Measurements from ENCODE around the gene TTC7B.

TTC7B gene

DNA sequence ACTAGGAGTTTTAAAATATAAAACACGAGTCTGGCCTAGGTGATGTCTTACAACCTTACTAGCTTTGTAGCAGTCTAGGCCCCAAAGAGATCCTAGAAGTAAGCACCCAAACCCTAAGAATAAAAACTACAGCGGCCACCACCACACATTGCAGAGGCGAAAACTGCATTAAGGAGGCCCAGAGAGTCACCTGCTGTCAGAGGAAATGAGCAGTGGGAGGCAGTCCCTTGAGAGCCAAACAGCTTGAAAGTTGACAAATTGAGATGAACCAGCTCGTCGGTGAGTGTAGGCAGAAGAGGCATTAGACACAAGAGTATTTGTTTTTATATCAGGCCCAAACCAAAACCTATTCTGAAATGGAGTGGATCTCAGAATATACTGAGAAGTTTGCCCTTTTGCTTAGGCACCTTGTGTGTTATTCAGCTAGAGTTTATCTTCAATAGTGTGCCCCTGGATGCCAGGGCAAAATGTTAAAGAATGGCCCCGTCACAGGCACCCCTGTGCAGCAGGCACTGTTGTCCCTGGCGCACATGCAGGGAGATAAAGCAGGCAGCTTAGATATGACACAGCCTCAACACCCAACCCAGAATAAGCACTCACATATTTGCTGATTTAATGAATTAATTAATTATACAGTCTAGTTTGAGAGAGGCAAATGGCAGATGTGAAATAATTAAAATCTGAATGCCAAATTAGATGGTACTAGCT, 56.7 kb downstream of the TTC7B start:
- TF ChIP-seq, protein P1, sequence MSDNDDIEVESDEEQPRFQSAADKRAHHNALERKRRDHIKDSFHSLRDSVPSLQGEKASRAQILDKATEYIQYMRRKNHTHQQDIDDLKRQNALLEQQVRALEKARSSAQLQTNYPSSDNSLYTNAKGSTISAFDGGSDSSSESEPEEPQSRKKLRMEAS (IDR thresholded peaks at IDR 0.05), result no peak
- no peak for TF ChIP-seq TCF12 (IDR thresholded peaks at IDR 0.05; ENCODE audit: low read depth)
- no peak for TF ChIP-seq CREB1 (IDR thresholded peaks at IDR 0.05; ENCODE audit: low read depth)
- no peak for TF ChIP-seq EP300 (IDR thresholded peaks at IDR 0.05; ENCODE audit: borderline replicate concordance)
- TF ChIP-seq CEBPB (IDR thresholded peaks at IDR 0.05), result no peak
- TF ChIP-seq, protein P2, sequence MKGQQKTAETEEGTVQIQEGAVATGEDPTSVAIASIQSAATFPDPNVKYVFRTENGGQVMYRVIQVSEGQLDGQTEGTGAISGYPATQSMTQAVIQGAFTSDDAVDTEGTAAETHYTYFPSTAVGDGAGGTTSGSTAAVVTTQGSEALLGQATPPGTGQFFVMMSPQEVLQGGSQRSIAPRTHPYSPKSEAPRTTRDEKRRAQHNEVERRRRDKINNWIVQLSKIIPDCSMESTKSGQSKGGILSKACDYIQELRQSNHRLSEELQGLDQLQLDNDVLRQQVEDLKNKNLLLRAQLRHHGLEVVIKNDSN (IDR thresholded peaks at IDR 0.05), result no peak
- TF ChIP-seq NFIC (IDR thresholded peaks at IDR 0.05), result no peak
- no peak for TF ChIP-seq TAF1 (IDR thresholded peaks at IDR 0.05; ENCODE audit: low read depth)
- TF ChIP-seq FOXM1 (IDR thresholded peaks at IDR 0.05; ENCODE audit: borderline replicate concordance, low read depth), result no peak
- TF ChIP-seq, protein P3, sequence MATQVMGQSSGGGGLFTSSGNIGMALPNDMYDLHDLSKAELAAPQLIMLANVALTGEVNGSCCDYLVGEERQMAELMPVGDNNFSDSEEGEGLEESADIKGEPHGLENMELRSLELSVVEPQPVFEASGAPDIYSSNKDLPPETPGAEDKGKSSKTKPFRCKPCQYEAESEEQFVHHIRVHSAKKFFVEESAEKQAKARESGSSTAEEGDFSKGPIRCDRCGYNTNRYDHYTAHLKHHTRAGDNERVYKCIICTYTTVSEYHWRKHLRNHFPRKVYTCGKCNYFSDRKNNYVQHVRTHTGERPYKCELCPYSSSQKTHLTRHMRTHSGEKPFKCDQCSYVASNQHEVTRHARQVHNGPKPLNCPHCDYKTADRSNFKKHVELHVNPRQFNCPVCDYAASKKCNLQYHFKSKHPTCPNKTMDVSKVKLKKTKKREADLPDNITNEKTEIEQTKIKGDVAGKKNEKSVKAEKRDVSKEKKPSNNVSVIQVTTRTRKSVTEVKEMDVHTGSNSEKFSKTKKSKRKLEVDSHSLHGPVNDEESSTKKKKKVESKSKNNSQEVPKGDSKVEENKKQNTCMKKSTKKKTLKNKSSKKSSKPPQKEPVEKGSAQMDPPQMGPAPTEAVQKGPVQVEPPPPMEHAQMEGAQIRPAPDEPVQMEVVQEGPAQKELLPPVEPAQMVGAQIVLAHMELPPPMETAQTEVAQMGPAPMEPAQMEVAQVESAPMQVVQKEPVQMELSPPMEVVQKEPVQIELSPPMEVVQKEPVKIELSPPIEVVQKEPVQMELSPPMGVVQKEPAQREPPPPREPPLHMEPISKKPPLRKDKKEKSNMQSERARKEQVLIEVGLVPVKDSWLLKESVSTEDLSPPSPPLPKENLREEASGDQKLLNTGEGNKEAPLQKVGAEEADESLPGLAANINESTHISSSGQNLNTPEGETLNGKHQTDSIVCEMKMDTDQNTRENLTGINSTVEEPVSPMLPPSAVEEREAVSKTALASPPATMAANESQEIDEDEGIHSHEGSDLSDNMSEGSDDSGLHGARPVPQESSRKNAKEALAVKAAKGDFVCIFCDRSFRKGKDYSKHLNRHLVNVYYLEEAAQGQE (IDR thresholded peaks at IDR 0.05; ENCODE audit: low read depth), result no peak

DNA sequence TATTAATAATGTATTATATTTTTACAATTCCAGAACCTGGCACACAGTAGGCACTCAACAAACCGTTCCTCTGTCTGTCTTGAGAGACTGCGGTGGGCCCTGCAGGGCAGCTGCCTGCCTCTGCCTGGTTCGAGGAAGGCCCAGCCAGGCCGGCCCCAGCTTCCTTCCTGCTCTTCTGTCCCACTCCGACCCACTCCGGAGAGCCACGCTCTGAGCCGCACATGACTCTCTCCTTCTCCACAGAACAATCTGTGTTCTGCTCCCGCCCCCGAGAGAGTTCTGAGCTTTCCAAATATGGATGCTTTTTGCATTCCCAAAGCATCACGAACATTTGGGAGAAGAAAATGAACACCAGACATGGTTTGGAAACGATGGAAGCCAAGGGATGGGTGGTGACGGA, 57.3 kb downstream of the TTC7B start:
- TF ChIP-seq FOXM1 (IDR thresholded peaks at IDR 0.05; ENCODE audit: borderline replicate concordance, low read depth), result no peak

DNA sequence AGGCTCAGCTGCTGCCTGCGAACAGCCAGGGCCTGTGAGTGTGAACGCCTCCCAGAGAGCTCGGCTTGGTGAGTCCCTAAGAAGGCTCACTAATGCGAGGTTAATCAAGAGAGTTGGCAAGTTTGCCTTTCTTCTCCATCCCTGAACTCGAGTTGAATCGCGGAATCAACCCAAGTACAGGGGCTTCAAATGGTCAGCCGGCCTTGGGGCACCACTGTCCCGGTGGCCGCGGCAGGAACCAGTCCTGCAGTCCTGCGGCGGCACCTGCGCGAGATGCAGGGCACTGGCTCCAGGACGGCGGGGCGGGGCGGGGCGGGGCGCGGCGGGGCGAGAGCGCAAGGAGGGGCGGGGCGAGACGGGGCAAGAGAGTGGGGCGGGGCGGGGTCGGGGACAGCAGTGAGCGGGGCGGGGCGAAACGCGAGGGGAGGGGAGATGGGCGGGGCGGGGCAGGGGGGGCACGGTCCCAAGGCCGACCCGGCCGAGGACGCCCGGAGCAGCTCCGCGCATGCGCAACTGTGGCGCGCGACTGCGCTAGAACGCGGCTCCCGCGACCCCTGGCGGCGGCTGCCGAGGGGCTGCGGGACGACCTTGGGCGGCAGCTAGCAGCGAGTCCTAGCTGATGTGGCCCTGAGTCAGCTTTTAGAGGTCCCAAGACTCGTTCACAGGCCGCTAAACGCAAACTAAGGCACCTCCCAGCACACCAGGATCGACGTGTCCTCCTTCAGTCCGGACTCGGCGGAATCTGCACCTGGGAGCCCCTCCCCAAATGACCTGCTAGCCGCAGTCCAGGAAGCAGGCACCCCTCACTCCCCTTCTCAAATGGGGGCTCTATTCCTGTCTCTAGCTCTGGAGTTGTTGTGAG, 58.0 kb downstream of the TTC7B start:
- TF ChIP-seq TAF1 (IDR thresholded peaks at IDR 0.05; ENCODE audit: low read depth), result peak; percentile 47; the same call in 1 of the 2 replicates
- no peak for TF ChIP-seq FOXM1 (IDR thresholded peaks at IDR 0.05; ENCODE audit: borderline replicate concordance, low read depth)
- TF ChIP-seq EP300 (IDR thresholded peaks at IDR 0.05; ENCODE audit: borderline replicate concordance), result 0 out of 2 replicates have a peak, but pooled peaks have one; percentile 15
- TF ChIP-seq RAD21 (IDR thresholded peaks at IDR 0.05; ENCODE audit: low read depth), result peak; percentile 69
- TF ChIP-seq ZBTB7A (IDR thresholded peaks at IDR 0.05; ENCODE audit: low read depth), result peak; percentile 85
- TF ChIP-seq, protein P1 (IDR thresholded peaks at IDR 0.05), result peak; percentile 13; the same call in 1 of the 2 replicates
- no peak for TF ChIP-seq CEBPB (IDR thresholded peaks at IDR 0.05)

DNA sequence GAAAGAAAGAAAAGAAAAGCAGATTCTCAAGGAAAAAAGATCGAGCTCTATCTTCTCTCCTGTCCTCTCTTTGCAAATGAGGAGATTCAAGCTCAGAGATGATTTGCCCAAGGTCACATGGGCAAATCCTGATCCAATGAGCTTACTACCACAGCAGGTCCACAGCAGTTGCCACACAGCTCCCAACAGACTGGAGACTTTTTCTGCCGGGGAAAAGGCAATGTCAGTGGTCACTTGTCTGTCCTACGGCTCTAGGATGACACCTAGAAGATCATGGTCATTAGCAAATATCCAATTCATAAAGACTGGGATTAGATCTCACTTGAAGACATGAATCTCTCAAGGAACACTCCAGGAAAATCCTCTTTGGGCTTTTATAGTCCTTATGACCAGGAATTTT, 58.8 kb downstream of the TTC7B start:
- TF ChIP-seq TEAD4 (IDR thresholded peaks at IDR 0.05) (no peak), CREB1 (IDR thresholded peaks at IDR 0.05; ENCODE audit: low read depth) (no peak), CEBPB (IDR thresholded peaks at IDR 0.05) (no peak), RAD21 (IDR thresholded peaks at IDR 0.05; ENCODE audit: low read depth) (no peak), TCF12 (IDR thresholded peaks at IDR 0.05; ENCODE audit: low read depth) (no peak)
- TF ChIP-seq, protein P2 (IDR thresholded peaks at IDR 0.05), result peak; percentile 53; the same call in 1 of the 2 replicates

DNA sequence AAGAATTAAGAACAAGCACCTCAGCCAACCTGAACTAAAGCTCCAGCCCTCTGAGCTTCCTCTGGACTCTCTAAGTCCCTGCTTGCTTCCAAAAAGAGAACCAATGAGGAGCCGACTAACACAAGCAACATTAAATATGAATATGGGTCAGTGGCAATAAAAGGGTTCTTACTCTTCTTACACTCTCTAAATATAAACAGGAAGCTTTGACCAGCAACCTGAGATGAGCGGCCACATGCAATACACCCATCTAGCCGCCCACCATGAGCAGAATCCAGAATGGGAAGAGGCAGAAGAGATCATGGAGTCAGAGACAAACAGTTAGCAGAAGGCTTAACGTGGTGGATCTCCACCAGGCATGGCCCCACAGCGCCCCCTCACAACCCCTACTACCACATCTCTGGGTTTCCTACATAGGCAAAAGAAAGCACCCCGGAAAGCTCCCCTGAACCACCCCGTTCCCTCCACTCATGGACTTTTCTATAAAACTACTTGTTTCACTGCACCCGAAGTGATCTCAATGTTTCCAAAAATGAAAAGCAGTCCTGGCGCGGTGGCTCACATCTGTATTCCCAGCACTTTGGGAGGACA, 59.4 kb downstream of the TTC7B start:
- no peak for TF ChIP-seq RAD21 (IDR thresholded peaks at IDR 0.05; ENCODE audit: low read depth)
- TF ChIP-seq TCF12 (IDR thresholded peaks at IDR 0.05; ENCODE audit: low read depth), result no peak
- no peak for TF ChIP-seq YY1 (IDR thresholded peaks at IDR 0.05; ENCODE audit: low read depth)
- no peak for TF ChIP-seq TAF1 (IDR thresholded peaks at IDR 0.05; ENCODE audit: low read depth)
- TF ChIP-seq, protein P1 (IDR thresholded peaks at IDR 0.05), result no peak
- no peak for TF ChIP-seq EGR1 (IDR thresholded peaks at IDR 0.05)
- no peak for TF ChIP-seq NFIC (IDR thresholded peaks at IDR 0.05)
- TF ChIP-seq CEBPB (IDR thresholded peaks at IDR 0.05), result no peak
- TF ChIP-seq, protein P3 (IDR thresholded peaks at IDR 0.05; ENCODE audit: low read depth), result no peak
